Spleen (tissue), 3 donors: ENCODE results near the gene NCOA1.

Experiments used
- POLR2A ChIP-seq, 3 donors: fragments of 450-650 bp; IDR thresholded peaks; one replicate each; pipeline ENCODE4 v1.5.1; 2017; ENCODE audit warnings: antibody characterized with exemption in 3 of 3, mild to moderate bottlenecking in 1 of 3
- POLR2AphosphoS5 ChIP-seq, 3 donors: sonication (generic); formaldehyde crosslinking; IDR thresholded peaks; one replicate each; pipeline ENCODE4 v1.5.1; 2017; ENCODE audit warnings: antibody characterized with exemption in 3 of 3

DNA sequence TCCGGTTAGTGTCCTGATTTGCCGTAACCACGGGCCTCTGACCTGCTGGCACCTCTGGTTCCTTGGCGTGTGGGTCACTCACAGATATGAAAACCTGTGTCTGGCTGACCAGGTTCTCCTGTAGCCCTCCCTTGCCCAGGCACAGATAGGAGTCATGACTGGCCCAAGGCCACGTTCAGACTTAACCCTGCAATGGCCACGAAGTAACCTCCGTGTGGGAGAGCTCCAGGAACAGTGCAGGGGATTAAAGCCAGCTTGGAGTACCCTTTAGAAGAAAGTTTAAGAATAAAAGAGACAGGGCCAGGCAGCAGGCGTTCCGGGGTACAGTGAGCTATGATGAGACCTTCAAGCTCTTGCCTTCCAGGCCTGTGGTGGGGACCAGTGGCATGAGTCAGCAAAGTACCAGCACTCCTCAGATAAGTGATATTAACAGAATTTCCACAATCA lies 327.7 kb downstream of the NCOA1 start:
- TF ChIP-seq POLR2A (IDR thresholded peaks at IDR 0.05) (no peak), POLR2AphosphoS5 (IDR thresholded peaks at IDR 0.05) (no peak)
